Superior temporal gyrus (tissue), 1 donor: Measurements from ENCODE around the gene TWIST2.

ENCODE experiments used
- DNase-seq: peaks from one replicate; pipeline ENCODE4 v3.0.0-alpha.2; 2016; ENCODE audit errors: extremely low spot score

The TWIST2 gene

GRCh38 chr2:238920053-238920452 is 72.2 kb downstream of the TWIST2 start:
- no peak for DNase-seq

GRCh38 chr2:238920601-238921001 is 72.7 kb downstream of the TWIST2 start:
- DNase-seq = no peak

- no peak for DNase-seq
Observed at GRCh38 chr2:238921259-238921658, 73.4 kb downstream of the TWIST2 start.

- DNase-seq = no peak
Observed at GRCh38 chr2:238921681-238922319, 73.9 kb downstream of the TWIST2 start.

GRCh38 chr2:238922435-238922834 is 74.5 kb downstream of the TWIST2 start:
- DNase-seq = no peak

GRCh38 chr2:238924032-238924431 is 76.1 kb downstream of the TWIST2 start:
- DNase-seq = no peak

- peak; percentile 11 for DNase-seq
Observed at GRCh38 chr2:238924796-238925195, 76.9 kb downstream of the TWIST2 start.

- no peak for DNase-seq
Observed at GRCh38 chr2:238925281-238925680, 77.4 kb downstream of the TWIST2 start.

GRCh38 chr2:238925816-238926521 is 78.1 kb downstream of the TWIST2 start:
- DNase-seq = no peak

GRCh38 chr2:238926761-238927611 is 79.1 kb downstream of the TWIST2 start:
- no peak for DNase-seq

- DNase-seq = no peak
Observed at GRCh38 chr2:238927746-238928519, 80.0 kb downstream of the TWIST2 start.

GRCh38 chr2:238928520-238929241 is 80.8 kb downstream of the TWIST2 start:
- no peak for DNase-seq

GRCh38 chr2:238929242-238930081 is 81.6 kb downstream of the TWIST2 start:
- DNase-seq = peak; percentile 60

- no peak for DNase-seq
Observed at GRCh38 chr2:238930216-238930615, 82.3 kb downstream of the TWIST2 start.

- DNase-seq = no peak
Observed at GRCh38 chr2:238936162-238937052, 88.5 kb downstream of the TWIST2 start.

- no peak for DNase-seq
Observed at GRCh38 chr2:238938003-238938400, 90.1 kb downstream of the TWIST2 start.

- no peak for DNase-seq
Observed at GRCh38 chr2:238938401-238939055, 90.6 kb downstream of the TWIST2 start.

GRCh38 chr2:238939074-238939473 is 91.2 kb downstream of the TWIST2 start:
- DNase-seq = no peak
